ENCODE data around the gene CNTNAP2.

GRCh38 chr7:147670759-147671158, 1554.2 kb downstream of the CNTNAP2 start:
- TF ChIP-seq, protein P1, sequence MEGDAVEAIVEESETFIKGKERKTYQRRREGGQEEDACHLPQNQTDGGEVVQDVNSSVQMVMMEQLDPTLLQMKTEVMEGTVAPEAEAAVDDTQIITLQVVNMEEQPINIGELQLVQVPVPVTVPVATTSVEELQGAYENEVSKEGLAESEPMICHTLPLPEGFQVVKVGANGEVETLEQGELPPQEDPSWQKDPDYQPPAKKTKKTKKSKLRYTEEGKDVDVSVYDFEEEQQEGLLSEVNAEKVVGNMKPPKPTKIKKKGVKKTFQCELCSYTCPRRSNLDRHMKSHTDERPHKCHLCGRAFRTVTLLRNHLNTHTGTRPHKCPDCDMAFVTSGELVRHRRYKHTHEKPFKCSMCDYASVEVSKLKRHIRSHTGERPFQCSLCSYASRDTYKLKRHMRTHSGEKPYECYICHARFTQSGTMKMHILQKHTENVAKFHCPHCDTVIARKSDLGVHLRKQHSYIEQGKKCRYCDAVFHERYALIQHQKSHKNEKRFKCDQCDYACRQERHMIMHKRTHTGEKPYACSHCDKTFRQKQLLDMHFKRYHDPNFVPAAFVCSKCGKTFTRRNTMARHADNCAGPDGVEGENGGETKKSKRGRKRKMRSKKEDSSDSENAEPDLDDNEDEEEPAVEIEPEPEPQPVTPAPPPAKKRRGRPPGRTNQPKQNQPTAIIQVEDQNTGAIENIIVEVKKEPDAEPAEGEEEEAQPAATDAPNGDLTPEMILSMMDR (IDR thresholded peaks at IDR 0.05): no peak
- TF ChIP-seq POLR2A (IDR thresholded peaks at IDR 0.05): no peak
- TF ChIP-seq POLR2AphosphoS5 (IDR thresholded peaks at IDR 0.05): no peak

Data from stomach (tissue), 4 donors.